SJSA1 (cell line): Measurements from ENCODE around the gene PNPLA2. TPM values are rescaled to one million over a fixed set of nuclear protein-coding genes. Genes with fewer than 3 reads are reported as not detected.

Experiments used
- DNase-seq, 2 experiments: peaks; one replicate each; pipeline ENCODE4 v3.0.0-alpha.2; 2015 to 2020; ENCODE audit warnings: low spot score in 2 of 2, low read depth in 1 of 2
- H3K27ac ChIP-seq: fragments of 250-450 bp; sonication (Bioruptor Pico); 2 replicates; pipeline ENCODE4 v1.5.1; 2020; ENCODE audit warnings: mild to moderate bottlenecking, moderate library complexity
- H3K27me3 ChIP-seq: fragments of 250-450 bp; sonication (Bioruptor Pico); replicated peaks from 2 replicates; pipeline ENCODE4 v1.5.1; 2020; ENCODE audit warnings: mild to moderate bottlenecking, moderate library complexity
- H3K36me3 ChIP-seq: fragments of 250-450 bp; sonication (Bioruptor Pico); 2 replicates; pipeline ENCODE4 v1.5.1; 2020; ENCODE audit warnings: mild to moderate bottlenecking
- H3K4me1 ChIP-seq: fragments of 250-450 bp; sonication (Bioruptor Pico); replicated peaks from 2 replicates; pipeline ENCODE4 v1.6.1; 2021; ENCODE audit warnings: mild to moderate bottlenecking
- H3K4me3 ChIP-seq: fragments of 250-450 bp; sonication (Bioruptor Pico); 2 replicates; pipeline ENCODE4 v1.5.1; 2020; ENCODE audit warnings: mild to moderate bottlenecking
- H3K9me3 ChIP-seq: fragments of 250-450 bp; sonication (Bioruptor Pico); replicated peaks from 2 replicates; pipeline ENCODE4 v1.5.1; 2020; ENCODE audit warnings: mild to moderate bottlenecking
- total RNA-seq: library from RNA; depleted of rRNA; stranded (reverse); fragments of >200 nt; shearing (Covaris generic); gene quantifications from 2 replicates; pipeline ENCODE4 v1.2.3, GENCODE V29; 2014

Gene PNPLA2
- total RNA-seq, 1 experiment from 2014 or later: 5.0 TPM

GRCh38 chr11:777288-778255 lies 41.1 kb upstream of the PNPLA2 start, which contains the start of gene GATD1:
Gene GATD1, minus strand, starts transcription at chr11:777487. Its CDS starts 25 bp downstream, at chr11:777462.
- H3K4me3 ChIP-seq: peak within 1 kb of the TSS; percentile 87
- H3K4me1 ChIP-seq: peaks cover 9% of the 10 kb centered on the region
- H3K27ac ChIP-seq: peak within 1 kb of the TSS; percentile 68
- H3K9me3 ChIP-seq: no peaks in the 10 kb centered on the region
- H3K27me3 ChIP-seq: no peaks in the 10 kb centered on the region
- peaks cover 6% of the 10 kb centered on the region for H3K36me3 ChIP-seq
- peak; percentile 54 to 81 for DNase-seq

GRCh38 chr11:778976-779954 lies 39.4 kb upstream of the PNPLA2 start:
- peaks cover 9% of the 10 kb centered on the region for H3K4me1 ChIP-seq
- H3K9me3 ChIP-seq: no peaks in the 10 kb centered on the region
- H3K4me3 ChIP-seq: no peak overlapping the region
- no peak overlapping the region for H3K27ac ChIP-seq
- DNase-seq: no peak
- H3K27me3 ChIP-seq: no peaks in the 10 kb centered on the region
- peaks cover 3% of the 10 kb centered on the region; the same call in 1 of the 2 replicates for H3K36me3 ChIP-seq

GRCh38 chr11:779955-780532 lies 38.7 kb upstream of the PNPLA2 start:
- Histone ChIP-seq H3K4me1 (peaks cover 9% of the 10 kb centered on the region), H3K4me3 (no peak overlapping the region), H3K27ac (no peak overlapping the region), H3K36me3 (peaks cover 3% of the 10 kb centered on the region; the same call in 1 of the 2 replicates), H3K27me3 (no peaks in the 10 kb centered on the region), H3K9me3 (no peaks in the 10 kb centered on the region)
- no peak for DNase-seq

GRCh38 chr11:782264-783174 lies 36.2 kb upstream of the PNPLA2 start:
- DNase-seq: no peak
- H3K27ac ChIP-seq: no peak overlapping the region
- H3K27me3 ChIP-seq: no peaks in the 10 kb centered on the region
- H3K4me3 ChIP-seq: no peak overlapping the region
- peaks cover 5% of the 10 kb centered on the region for H3K4me1 ChIP-seq
- H3K36me3 ChIP-seq: peaks cover 3% of the 10 kb centered on the region; the same call in 1 of the 2 replicates
- H3K9me3 ChIP-seq: no peaks in the 10 kb centered on the region

- DNase-seq: no peak
- H3K27me3 ChIP-seq: no peaks in the 10 kb centered on the region
- no peaks in the 10 kb centered on the region for H3K4me1 ChIP-seq
- H3K27ac ChIP-seq: no peak overlapping the region
- 0 out of 2 replicates have a peak, but pooled peaks cover 3% of the 10 kb centered on the region for H3K36me3 ChIP-seq
- H3K9me3 ChIP-seq: no peaks in the 10 kb centered on the region
- H3K4me3 ChIP-seq: no peak overlapping the region
These were observed 35.1 kb upstream of the PNPLA2 start for GRCh38 chr11:783581-784015.

GRCh38 chr11:786235-787083 lies 32.3 kb upstream of the PNPLA2 start:
- H3K27ac ChIP-seq: no peak overlapping the region
- H3K9me3 ChIP-seq: no peaks in the 10 kb centered on the region
- DNase-seq: no peak

GRCh38 chr11:787084-787675 lies 31.5 kb upstream of the PNPLA2 start:
- Histone ChIP-seq H3K27me3 (no peaks in the 10 kb centered on the region), H3K9me3 (no peaks in the 10 kb centered on the region), H3K4me1 (no peaks in the 10 kb centered on the region), H3K36me3 (no peaks in the 10 kb centered on the region), H3K27ac (no peak overlapping the region), H3K4me3 (no peak overlapping the region)
- DNase-seq: no peak

More at GRCh38 chr11:786235-787083, 32.3 kb upstream of the PNPLA2 start:
- Histone ChIP-seq H3K4me1 (no peaks in the 10 kb centered on the region), H3K4me3 (no peak overlapping the region), H3K27me3 (no peaks in the 10 kb centered on the region), H3K36me3 (no peaks in the 10 kb centered on the region)

- no peak overlapping the region for H3K4me3 ChIP-seq
- H3K27me3 ChIP-seq: no peaks in the 10 kb centered on the region
- H3K36me3 ChIP-seq: no peaks in the 10 kb centered on the region
- no peaks in the 10 kb centered on the region for H3K4me1 ChIP-seq
- H3K27ac ChIP-seq: no peak overlapping the region
- H3K9me3 ChIP-seq: no peaks in the 10 kb centered on the region
- DNase-seq: no peak
These were observed 30.6 kb upstream of the PNPLA2 start for GRCh38 chr11:788009-788640.

GRCh38 chr11:788953-789940 lies 29.5 kb upstream of the PNPLA2 start:
- H3K4me3 ChIP-seq: no peak overlapping the region
- DNase-seq: no peak
- no peak overlapping the region for H3K27ac ChIP-seq
- H3K36me3 ChIP-seq: no peaks in the 10 kb centered on the region
- no peaks in the 10 kb centered on the region for H3K4me1 ChIP-seq
- H3K27me3 ChIP-seq: no peaks in the 10 kb centered on the region
- no peaks in the 10 kb centered on the region for H3K9me3 ChIP-seq

GRCh38 chr11:789943-790342 lies 28.8 kb upstream of the PNPLA2 start, which contains the start of gene CEND1:
Gene CEND1, minus strand, starts transcription at chr11:790090. Its CDS starts 1,514 bp downstream, at chr11:788576.
- DNase-seq: no peak
- Histone ChIP-seq H3K4me1 (no peaks in the 10 kb centered on the region; the same call in 1 of the 2 replicates), H3K9me3 (no peaks in the 10 kb centered on the region), H3K27ac (no peak within 1 kb of the TSS), H3K27me3 (no peaks in the 10 kb centered on the region), H3K4me3 (no peak within 1 kb of the TSS), H3K36me3 (no peaks in the 10 kb centered on the region)
